GM21528 (cell line): ENCODE measurements around the gene SHC3.

Experiments used
- ATAC-seq: cut with Tn5 transposase; IDR thresholded peaks from one replicate; pipeline ENCODE4 v1.9.1; 2021; ENCODE audit warnings: mild to moderate bottlenecking, moderate library complexity; ENCODE audit not compliant: unreplicated experiment, low FRiP score

SHC3 gene

GRCh38 chr9:89113851-89114250 is 64.8 kb downstream of the SHC3 start:
- ATAC-seq, result no peak

- ATAC-seq, result no peak
Observed at GRCh38 chr9:89112243-89112642, 66.4 kb downstream of the SHC3 start.

- ATAC-seq, result no peak
Observed at GRCh38 chr9:89109666-89110065, 69.0 kb downstream of the SHC3 start.

- no peak for ATAC-seq
Observed at GRCh38 chr9:89107406-89107805, 71.2 kb downstream of the SHC3 start.

GRCh38 chr9:89106224-89106851 is 72.3 kb downstream of the SHC3 start:
- ATAC-seq, result no peak

- ATAC-seq, result no peak
Observed at GRCh38 chr9:89104821-89105220, 73.8 kb downstream of the SHC3 start.

- ATAC-seq, result no peak
Observed at GRCh38 chr9:89097219-89097618, 81.4 kb downstream of the SHC3 start.

- ATAC-seq, result no peak
Observed at GRCh38 chr9:89096807-89097206, 81.8 kb downstream of the SHC3 start.

- ATAC-seq, result no peak
Observed at GRCh38 chr9:89095761-89096528, 82.7 kb downstream of the SHC3 start.

- no peak for ATAC-seq
Observed at GRCh38 chr9:89093201-89093975, 85.2 kb downstream of the SHC3 start.

- ATAC-seq, result no peak
Observed at GRCh38 chr9:89089176-89089575, 89.4 kb downstream of the SHC3 start.

GRCh38 chr9:89083626-89084025 is 95.0 kb downstream of the SHC3 start:
- no peak for ATAC-seq

- ATAC-seq, result no peak
Observed at GRCh38 chr9:89080193-89080592, 98.4 kb downstream of the SHC3 start.

- ATAC-seq, result no peak
Observed at GRCh38 chr9:89079391-89079790, 99.2 kb downstream of the SHC3 start.

- no peak for ATAC-seq
Observed at GRCh38 chr9:89078860-89079259, 99.8 kb downstream of the SHC3 start.

- ATAC-seq, result no peak
Observed at GRCh38 chr9:89078421-89078820, 100.2 kb downstream of the SHC3 start.

- peak; percentile 66 for ATAC-seq
Observed at GRCh38 chr9:89077519-89077918, 101.1 kb downstream of the SHC3 start.

- no peak for ATAC-seq
Observed at GRCh38 chr9:89073397-89073796, 105.2 kb downstream of the SHC3 start.

- no peak for ATAC-seq
Observed at GRCh38 chr9:89071591-89071990, 107.0 kb downstream of the SHC3 start.

GRCh38 chr9:89066835-89067234 is 111.8 kb downstream of the SHC3 start:
- no peak for ATAC-seq

- ATAC-seq, result no peak
Observed at GRCh38 chr9:89065921-89066320, 112.7 kb downstream of the SHC3 start.
